GM18507 (cell line): Measurements from ENCODE around the gene ZNF140.

Source experiments
- DNase-seq: peaks from one replicate; pipeline ENCODE4 v3.0.0; 2011; ENCODE audit warnings: low read depth; ENCODE audit not compliant: insufficient read length; ENCODE audit errors: extremely low spot score
- FAIRE-seq: peaks from 2 replicates; lab custom pipeline; 2011; peaks lifted over from hg19 to GRCh38; lab: Jason Lieb, UNC

ZNF140 gene

DNA sequence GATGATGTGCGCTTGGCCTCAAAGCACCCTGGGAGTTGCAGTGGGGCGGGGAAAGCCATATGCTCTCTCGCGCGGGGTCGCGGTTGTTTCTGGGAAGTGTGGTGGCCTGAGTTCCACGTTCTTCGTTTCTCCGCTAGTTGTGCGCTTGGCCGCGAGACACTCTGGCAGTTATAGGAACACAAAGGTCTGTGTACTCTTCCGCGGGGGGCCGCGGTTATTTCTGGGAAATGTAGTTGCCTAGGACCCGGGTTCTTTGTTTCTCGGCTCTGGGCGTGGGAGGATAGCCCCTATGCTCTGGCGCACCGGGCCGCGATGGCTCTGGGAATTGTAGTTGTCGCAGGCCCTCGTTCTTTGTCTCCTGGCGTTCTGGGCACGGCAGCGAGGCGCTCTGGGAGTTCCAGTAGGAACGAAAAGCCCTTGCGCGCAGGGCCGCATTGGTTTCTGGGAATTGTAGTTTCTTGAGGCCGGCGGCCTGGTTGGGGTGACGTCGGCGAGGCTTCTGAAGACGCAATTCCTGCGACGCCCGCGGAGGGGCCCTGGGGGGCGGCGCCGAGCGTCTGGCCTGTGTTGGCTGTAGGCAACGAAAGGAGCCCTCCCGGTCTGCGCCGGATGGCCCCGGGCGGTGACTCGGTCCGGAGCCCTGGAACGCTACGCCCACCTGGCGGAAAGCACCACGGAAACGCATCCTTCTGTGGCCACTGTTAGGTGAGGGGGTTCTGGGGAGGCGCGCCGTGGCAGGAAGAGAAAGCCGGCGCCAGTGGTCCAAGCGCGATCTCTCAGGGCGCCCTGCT lies at the start of gene ZNF140:
Gene ZNF140, plus strand, starts transcription at position 556 of the 791 bp plus-strand sequence. CDS start 398 bp downstream, outside the sequence.
- FAIRE-seq = no peak
- peak; percentile 58 for DNase-seq

DNA sequence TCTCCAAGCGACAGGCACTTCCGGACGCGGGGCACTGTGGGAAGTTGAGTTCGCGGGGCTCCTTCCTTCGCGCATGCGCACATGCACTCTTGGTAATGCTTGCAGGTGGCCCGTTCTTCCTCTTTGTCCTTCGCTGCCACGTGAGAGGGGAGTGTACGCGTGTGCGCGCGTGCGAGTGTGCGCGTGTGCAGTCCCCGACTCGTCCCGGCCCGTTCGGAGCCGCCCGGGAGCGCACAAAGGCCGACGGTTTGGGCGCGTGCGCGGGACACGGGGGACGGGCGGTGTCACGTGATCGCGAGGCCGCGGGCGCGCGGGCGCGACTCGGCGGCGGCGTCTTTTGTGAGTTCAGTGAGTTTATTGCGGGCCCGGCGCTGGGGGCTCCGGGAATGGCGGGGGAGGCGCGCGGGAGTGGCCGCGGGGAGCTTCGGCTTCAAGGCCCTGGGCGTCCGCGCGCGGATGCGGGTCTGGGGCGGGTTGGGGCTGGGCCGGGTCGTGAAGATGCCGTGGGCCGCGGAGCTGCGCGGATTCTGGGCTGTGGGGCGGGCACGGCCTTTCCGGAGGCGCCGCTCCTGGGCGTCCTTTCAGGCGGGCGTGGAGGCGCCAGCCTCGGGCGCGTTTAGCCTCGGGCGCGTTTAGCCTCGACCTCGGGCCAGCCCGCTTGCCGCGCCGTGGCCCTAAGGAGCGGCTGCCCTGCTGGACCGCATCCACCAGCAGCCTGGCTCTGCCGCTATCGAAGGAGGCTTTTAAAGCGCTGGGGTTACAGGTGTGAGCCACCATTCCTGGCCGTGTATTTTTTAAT lies 43.3 kb upstream of the ZNF140 start, which contains the start of gene ZNF84:
Gene ZNF84, plus strand, starts transcription at position 303 of the 799 bp plus-strand sequence. CDS start 3,959 bp downstream, outside the sequence.
- peak; percentile 88 for DNase-seq
- peak; percentile 98 for FAIRE-seq

DNA sequence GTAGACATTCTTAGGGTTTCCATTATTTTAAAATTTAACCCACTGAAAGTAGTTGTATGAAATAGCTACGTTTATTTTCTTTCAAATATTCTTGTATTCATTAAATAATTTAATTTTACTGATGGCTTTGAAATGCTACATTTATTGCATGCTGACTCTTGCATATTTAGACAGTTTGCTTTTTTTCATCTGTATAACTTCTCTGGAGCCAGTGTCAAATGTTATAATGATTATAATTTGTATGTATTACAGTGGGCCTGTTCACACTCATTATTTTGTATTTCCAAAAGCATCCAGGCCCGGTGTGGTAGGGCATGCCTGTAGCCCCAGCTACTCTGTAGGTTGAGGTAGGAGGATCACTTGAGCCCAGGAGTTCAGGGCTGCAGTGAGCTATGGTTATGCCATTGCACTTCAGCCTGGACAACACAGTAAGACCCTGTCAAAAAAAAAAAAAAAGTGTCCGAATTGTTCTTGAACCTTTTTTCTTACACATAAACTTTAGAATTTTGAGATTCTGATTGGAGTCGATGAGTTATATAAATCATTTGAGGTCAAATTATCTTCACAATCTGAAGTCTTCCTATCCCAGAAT lies 42.5 kb upstream of the ZNF140 start:
- DNase-seq = no peak
- no peak for FAIRE-seq

DNA sequence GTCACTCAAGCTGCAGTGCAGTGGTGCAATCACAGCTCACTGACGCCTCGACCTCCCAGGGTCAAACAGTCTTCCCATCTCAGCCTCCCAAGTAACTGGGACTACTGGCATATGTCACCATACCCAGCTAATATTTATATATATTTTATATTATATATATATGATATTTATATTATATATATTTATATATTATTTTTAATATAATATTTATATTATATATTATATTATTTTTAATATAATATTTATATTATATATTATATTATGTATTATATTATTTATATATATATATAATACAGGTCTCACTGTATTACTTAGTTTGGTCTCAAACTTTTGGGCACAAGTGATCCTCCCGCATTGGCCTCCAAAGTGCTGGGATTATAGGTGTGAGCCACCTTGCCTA lies 34.0 kb upstream of the ZNF140 start:
- FAIRE-seq (no peak), DNase-seq (no peak)

DNA sequence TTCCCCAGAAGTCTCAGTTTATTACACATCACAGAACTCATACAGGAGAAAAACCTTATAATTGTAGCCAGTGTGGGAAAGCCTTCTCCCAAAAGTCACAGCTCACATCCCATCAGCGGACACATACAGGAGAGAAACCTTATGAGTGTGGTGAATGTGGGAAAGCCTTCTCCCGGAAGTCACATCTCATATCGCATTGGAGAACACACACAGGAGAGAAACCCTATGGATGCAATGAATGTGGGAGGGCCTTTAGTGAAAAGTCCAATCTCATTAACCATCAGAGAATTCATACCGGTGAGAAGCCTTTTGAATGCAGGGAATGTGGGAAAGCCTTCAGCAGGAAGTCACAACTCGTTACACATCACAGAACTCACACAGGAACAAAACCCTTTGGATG lies 23.3 kb upstream of the ZNF140 start:
- DNase-seq (no peak), FAIRE-seq (no peak)

DNA sequence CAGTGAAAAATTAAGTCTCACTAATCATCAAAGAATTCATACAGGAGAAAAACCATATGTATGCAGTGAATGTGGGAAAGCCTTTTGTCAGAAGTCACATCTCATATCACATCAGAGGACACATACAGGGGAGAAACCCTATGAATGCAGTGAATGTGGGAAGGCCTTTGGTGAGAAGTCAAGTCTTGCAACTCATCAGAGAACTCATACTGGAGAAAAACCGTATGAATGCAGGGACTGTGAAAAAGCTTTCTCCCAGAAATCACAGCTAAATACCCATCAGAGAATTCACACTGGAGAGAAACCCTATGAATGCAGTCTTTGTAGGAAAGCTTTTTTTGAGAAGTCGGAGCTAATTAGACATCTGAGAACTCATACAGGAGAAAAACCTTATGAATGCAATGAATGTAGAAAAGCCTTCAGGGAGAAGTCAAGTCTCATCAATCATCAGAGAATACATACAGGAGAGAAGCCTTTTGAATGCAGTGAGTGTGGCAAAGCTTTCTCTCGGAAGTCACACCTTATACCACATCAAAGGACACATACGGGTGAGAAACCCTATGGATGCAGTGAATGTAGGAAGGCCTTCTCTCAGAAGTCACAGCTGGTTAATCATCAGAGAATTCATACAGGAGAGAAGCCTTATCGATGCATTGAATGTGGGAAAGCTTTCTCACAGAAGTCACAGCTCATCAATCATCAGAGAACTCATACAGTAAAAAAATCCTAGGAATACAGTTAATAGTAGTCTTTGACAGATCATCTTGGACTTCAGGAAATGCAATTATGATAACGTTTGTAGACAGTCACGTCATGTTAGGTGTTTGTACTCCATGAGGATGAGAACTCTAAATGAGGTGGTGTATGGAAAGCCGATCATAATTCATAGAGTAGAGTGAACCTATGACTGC lies 22.3 kb upstream of the ZNF140 start:
- FAIRE-seq (no peak), DNase-seq (no peak)

DNA sequence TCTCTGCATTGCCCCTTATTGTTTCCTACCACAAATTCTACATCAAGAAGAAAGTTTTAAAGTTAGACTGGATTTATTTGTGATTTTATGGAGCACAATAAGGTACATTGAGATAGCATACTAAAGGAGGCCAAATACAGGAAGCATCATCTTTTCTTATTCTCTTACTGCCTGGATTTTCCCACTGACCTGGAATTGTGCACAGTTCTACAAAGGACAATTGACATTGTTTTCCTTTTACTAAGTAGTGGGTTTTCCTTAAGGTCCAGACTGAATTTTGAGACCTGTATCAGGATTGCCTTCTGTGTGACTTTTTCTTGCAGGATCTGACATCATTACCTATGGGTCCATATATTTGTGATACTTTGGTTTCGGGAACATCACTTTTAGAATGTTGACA lies 18.8 kb upstream of the ZNF140 start:
- DNase-seq = no peak
- no peak for FAIRE-seq

DNA sequence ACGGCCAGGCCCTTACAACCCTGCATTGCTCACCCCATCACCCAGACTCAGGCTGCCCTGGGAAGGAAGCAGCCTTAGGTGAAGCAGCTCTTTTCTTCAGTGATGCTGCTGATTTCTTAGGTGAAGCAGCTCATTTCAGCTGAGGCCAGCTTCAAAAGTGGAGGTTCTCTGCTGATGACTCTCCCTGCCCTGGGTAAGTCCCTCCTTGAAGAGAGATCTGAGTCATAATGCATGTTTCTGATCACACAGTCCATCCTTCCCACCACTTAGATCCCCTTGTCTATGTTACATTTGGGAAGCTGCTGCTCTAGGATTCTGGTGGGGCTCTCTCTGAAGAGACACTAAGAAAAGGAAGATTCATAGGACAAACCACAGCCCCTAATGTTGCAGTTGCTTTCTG lies 17.2 kb upstream of the ZNF140 start:
- no peak for FAIRE-seq
- DNase-seq = no peak

DNA sequence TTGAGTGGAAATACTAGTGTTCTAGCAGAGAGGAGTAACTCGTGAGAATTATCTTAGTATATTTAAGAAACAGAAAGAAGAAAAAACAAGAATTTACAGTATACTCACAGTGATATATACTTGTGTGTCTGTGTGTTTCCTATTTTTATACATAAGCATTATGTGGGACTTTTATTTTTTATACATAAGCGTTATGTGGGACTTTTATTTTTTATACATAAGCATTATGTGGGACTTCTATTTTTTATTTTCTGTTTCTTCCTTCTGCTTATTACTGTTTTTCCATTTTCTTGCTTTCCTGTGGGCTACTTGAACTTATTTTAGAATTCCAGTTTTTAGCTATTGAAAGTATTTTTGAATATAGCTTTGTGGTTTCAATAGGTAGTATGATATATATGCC lies 6.9 kb upstream of the ZNF140 start:
- DNase-seq = no peak

DNA sequence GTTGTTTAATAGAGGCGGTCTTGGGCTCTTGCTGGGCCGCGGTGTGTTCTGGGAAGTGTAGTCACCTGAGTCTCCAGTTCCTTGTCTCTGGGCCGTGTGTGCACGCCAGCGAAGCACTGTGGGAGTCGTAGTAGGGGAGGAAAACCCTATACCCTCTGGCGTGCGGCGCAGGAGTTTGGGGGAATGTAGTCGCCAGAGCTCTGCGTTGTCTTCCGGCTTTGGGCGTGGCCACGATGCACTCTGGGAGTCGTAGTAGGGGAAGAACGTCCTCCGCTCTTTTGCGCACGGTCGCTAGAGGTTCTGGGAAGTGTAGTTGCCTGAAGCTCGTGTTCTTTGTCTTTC lies 726 bp upstream of the ZNF140 start:
- DNase-seq = peak; percentile 55
- peak; percentile 97 for FAIRE-seq

More for the DNA sequence above, 6.9 kb upstream of the ZNF140 start:
- FAIRE-seq = no peak

DNA sequence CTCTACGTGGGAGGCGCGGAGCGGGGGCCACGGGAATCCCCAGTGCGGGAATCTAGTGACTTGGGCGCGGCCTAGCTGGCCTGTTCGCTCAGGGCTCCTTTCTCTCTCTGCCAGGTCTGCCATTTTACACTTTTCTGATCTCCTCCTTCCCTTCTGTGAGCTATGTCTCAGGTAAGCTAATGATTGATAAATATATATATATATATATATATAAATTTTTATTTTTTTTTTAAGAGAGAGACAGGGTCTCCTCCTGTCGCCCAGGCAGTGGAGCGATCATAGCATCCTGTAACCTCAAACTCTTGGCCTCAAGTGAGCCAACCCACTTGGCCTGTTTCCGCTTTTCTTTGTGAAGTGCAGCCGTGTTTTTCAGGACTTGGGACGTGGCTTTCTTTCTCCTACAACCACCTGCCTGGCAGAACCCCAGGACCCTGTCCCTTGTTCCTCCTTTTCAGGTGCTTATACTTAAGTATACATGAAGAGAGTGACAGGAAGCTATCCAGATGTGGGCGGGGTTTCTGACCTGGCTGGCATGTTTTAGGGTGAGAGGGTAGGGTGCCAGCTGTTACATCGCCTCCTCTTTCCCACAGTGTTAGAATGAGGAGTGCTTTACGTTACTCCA lies 547 bp downstream of the ZNF140 start:
- DNase-seq (no peak), FAIRE-seq (no peak)

DNA sequence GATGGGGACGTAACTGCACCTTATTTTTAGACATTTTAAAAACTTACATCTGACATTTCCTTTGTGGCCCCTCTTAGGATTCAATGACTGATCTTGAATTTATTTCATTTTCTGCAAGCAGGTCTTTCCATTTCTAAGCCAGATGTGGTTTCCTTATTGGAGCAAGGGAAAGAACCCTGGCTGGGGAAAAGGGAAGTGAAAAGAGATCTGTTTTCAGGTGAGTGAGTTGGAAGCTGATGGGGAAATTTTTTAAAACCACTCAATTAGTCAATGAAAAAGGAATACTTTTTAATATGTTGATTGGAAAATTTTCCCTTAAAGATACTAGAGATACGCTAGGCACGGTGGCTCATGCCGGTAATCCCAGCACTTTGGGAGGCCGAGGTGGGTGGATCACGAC lies 2.6 kb downstream of the ZNF140 start:
- no peak for FAIRE-seq
- no peak for DNase-seq

DNA sequence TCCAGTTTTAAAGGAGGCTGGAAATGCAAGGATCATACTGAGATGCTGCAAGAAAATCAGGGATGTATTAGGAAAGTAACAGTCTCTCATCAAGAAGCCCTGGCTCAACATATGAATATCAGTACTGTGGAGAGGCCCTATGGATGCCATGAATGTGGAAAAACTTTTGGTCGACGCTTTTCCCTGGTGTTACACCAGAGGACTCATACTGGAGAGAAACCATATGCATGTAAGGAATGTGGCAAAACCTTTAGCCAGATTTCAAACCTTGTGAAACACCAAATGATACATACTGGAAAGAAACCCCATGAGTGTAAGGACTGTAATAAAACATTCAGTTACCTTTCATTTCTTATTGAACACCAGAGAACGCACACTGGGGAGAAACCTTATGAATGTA lies 24.9 kb downstream of the ZNF140 start:
- FAIRE-seq (no peak), DNase-seq (no peak)

DNA sequence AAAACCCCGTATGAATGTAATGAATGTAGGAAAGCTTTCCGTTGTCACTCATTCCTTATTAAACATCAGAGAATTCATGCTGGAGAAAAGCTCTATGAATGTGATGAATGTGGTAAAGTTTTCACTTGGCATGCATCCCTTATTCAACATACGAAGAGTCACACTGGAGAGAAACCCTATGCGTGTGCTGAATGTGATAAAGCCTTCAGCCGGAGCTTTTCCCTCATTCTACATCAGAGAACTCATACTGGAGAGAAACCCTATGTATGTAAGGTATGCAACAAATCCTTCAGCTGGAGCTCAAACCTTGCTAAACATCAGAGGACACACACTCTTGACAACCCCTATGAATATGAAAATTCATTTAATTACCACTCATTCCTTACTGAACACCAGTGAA lies 25.5 kb downstream of the ZNF140 start:
- FAIRE-seq (no peak), DNase-seq (no peak)

DNA sequence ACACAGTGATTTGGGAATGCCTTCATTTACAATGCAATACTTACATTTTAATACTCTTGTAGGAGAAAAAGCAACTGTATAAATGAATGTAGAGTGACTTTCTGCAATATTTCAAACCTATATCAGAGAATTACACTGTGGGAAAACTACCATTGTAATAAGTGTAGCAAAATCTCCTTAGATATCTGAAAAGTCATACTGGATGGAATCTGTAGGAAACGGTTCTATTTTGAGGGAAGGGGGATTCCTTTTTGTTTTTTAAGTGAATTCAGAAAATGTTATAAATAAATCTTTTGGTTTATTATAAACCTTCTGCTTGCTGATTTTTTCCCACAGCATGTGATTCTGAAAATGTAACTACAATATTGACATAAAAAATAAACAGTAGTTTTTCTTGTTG lies 26.4 kb downstream of the ZNF140 start:
- FAIRE-seq (no peak), DNase-seq (no peak)

DNA sequence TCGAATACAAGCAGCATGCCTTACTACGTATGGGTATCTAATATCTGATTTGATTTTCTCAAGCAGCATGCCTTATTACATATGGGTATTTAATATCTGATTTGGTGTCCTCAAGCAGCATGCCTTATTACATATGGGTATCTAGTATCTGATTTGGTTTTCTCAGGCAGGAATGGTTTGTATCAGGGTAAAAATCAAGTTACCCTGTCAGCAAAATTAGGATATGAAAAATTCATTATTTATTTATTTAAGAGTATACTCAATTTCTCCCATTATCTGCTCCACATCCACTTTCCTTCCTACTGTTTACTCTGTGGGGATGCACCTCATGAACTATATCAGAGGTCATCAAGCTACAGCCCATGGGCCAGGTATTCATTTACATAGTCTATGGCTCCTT lies 27.4 kb downstream of the ZNF140 start:
- no peak for FAIRE-seq
- DNase-seq = no peak

DNA sequence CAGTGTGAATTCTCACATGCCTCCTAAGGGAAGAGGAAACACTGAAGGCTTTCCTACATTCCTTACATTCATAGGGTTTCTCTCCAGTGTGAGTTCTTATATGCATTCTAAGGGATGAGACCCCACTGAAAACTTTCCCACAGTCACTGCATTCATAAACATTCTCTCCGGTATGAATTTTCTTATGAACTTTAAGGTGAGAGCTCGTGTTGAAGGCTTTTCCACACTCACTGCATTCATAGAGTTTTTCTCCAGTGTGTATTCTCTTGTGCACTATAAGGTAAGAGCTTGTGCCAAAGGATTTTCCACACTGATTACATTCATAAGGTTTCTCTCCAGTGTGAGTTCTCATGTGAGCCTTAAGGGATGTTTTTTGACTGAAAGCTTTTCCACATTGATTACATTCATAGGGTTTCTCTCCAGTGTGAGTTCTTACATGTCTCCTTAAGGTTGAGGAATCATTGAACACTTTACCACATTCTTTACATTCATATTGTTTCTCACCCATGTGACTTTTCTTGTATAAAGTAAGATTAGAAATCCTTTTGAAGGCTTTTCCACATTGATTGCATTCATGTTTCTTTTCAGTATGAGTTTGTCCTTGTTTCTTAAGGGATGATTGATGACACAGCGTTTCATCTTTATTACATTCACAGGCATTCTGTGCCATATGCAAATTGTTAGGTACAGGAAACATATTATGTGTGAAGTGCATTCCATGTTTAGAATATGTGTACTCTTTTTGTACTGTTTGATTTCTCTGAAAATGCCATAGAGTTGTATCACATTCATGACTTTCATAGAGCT lies 39.9 kb downstream of the ZNF140 start:
- DNase-seq = no peak
- FAIRE-seq = no peak

DNA sequence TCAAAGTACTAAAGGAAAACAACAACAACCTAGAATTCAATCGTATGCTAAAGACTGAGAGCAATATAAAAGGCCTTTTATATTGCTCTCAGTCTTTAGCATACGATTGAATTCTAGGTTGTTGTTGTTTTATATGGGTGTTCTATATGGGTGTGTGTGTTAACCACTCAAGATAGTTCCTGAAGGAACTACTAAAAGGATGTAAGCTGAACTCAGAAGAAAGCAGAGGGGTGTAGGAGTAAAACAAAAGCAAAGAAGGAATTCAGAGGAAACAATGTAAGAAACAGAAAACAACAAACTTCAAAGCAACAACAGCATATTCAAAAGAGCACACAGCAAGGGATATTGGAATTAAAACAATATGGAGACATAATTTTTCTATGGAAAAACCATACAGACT lies 44.0 kb downstream of the ZNF140 start:
- FAIRE-seq (no peak), DNase-seq (no peak)
